CD14-positive monocyte (primary cell): ENCODE results near the gene NFATC1. TPM values are rescaled to one million over a fixed set of nuclear protein-coding genes. Genes with fewer than 3 reads are reported as not detected.

Experiments
- DNase-seq, 3 donors: peaks; one replicate each; pipeline ENCODE4 v3.0.0-alpha.2; 2011 to 2022
- H2AFZ ChIP-seq: 2 replicates; pipeline ENCODE4 v1.6.0; 2012; ENCODE audit warnings: mild to moderate bottlenecking, low read depth, low read length, inconsistent platforms; ENCODE audit not compliant: insufficient read depth, poor library complexity, severe bottlenecking
- H3K27ac ChIP-seq, 2 donors: 1 replicate in 1 of 2; 2 replicates in 1 of 2; pipeline ENCODE4 v1.5.1; 2012 to 2013; ENCODE audit warnings: low read length in 2 of 2, control low read depth in 1 of 2, inconsistent platforms in 1 of 2, low read depth in 1 of 2, mild to moderate bottlenecking in 1 of 2
- H3K27me3 ChIP-seq, 2 donors: one replicate each; pipeline versions ENCODE4 v1.6.0 to v1.6.1; 2011 to 2013; ENCODE audit warnings: low read length in 2 of 2; ENCODE audit not compliant: control insufficient read depth in 2 of 2, insufficient read depth in 2 of 2
- H3K36me3 ChIP-seq, 2 donors: replicated peaks in 1 of 2; 1 replicate in 1 of 2; 2 replicates in 1 of 2; pipeline versions ENCODE4 v1.5.1 to v1.6.1; 2012 to 2013; ENCODE audit warnings: low read length in 2 of 2, control low read depth in 1 of 2, inconsistent platforms in 1 of 2, mild to moderate bottlenecking in 1 of 2; ENCODE audit not compliant: insufficient read depth in 2 of 2, control insufficient read depth in 1 of 2
- H3K4me1 ChIP-seq, 2 donors: 1 replicate in 1 of 2; 2 replicates in 1 of 2; pipeline versions ENCODE4 v1.5.1 to v1.6.1; 2012 to 2013; ENCODE audit warnings: low read length in 2 of 2, control low read depth in 1 of 2, inconsistent platforms in 1 of 2, mild to moderate bottlenecking in 1 of 2, moderate library complexity in 1 of 2; ENCODE audit not compliant: insufficient read depth in 2 of 2, control insufficient read depth in 1 of 2
- H3K4me2 ChIP-seq: replicated peaks from 2 replicates; pipeline ENCODE3; 2012; ENCODE audit warnings: low read length, moderate library complexity, mild to moderate bottlenecking; ENCODE audit not compliant: poor library complexity, severe bottlenecking; ENCODE audit errors: extremely low read depth
- H3K4me3 ChIP-seq, 3 experiments: fragments of 200-600 bp in 1 of 3; sonication (generic) in 1 of 3; replicated peaks in 1 of 3; 1 replicate in 2 of 3; 2 replicates in 1 of 3; pipeline ENCODE4 v1.5.1; 2011 to 2013; ENCODE audit warnings: low read length in 3 of 3, mild to moderate bottlenecking in 3 of 3, control low read depth in 2 of 3, low read depth in 2 of 3, inconsistent platforms in 1 of 3, moderate library complexity in 1 of 3
- H3K79me2 ChIP-seq: 2 replicates; pipeline ENCODE4 v1.6.0; 2012; ENCODE audit warnings: mild to moderate bottlenecking, control low read depth, inconsistent platforms, low read length, moderate library complexity; ENCODE audit not compliant: insufficient read depth
- H3K9ac ChIP-seq: 2 replicates; pipeline ENCODE4 v1.6.0; 2017; ENCODE audit warnings: low read length, mild to moderate bottlenecking; ENCODE audit not compliant: insufficient read depth, poor library complexity, severe bottlenecking
- H3K9me3 ChIP-seq, 2 donors: replicated peaks in 1 of 2; 1 replicate in 1 of 2; 2 replicates in 1 of 2; pipeline versions ENCODE4 v1.5.1 to v1.6.1; 2012 to 2013; ENCODE audit warnings: low read length in 2 of 2, control low read depth in 1 of 2; ENCODE audit not compliant: control insufficient read depth in 1 of 2, insufficient read depth in 1 of 2
- H4K20me1 ChIP-seq: 2 replicates; pipeline ENCODE4 v1.6.0; 2012; ENCODE audit warnings: mild to moderate bottlenecking, low read length, control low read depth, moderate library complexity; ENCODE audit not compliant: insufficient read depth
- H3K27ac Mint-ChIP-seq, 7 donors: one replicate each; pipeline ENCODE4 v1.8.0; 2020; ENCODE audit warnings: mild to moderate bottlenecking in 7 of 7, mixed read lengths in 7 of 7, moderate library complexity in 6 of 7, inconsistent platforms in 2 of 7
- H3K27me3 Mint-ChIP-seq, 3 donors: one replicate each; pipeline ENCODE4 v1.8.0; 2021 to 2022; ENCODE audit warnings: low read depth in 3 of 3, mild to moderate bottlenecking in 3 of 3, mixed read lengths in 3 of 3, moderate library complexity in 3 of 3, inconsistent platforms in 1 of 3
- H3K36me3 Mint-ChIP-seq, 2 donors: one replicate each; pipeline ENCODE4 v1.8.0; 2020; ENCODE audit warnings: mixed read lengths in 2 of 2, inconsistent platforms in 1 of 2, mild to moderate bottlenecking in 1 of 2
- H3K4me1 Mint-ChIP-seq: one replicate; pipeline ENCODE4 v1.8.0; 2020; ENCODE audit warnings: mild to moderate bottlenecking, mixed read lengths
- H3K4me3 Mint-ChIP-seq, 2 donors: one replicate each; pipeline ENCODE4 v1.8.0; 2020; ENCODE audit warnings: mild to moderate bottlenecking in 2 of 2, mixed read lengths in 2 of 2, moderate library complexity in 1 of 2
- H3K9me3 Mint-ChIP-seq, 7 donors: one replicate each; pipeline ENCODE4 v1.8.0; 2020 to 2022; ENCODE audit warnings: mixed read lengths in 7 of 7, mild to moderate bottlenecking in 6 of 7, moderate library complexity in 6 of 7, inconsistent platforms in 2 of 7
- CTCF ChIP-seq: fragments of 200-600 bp; IDR thresholded peaks from one replicate; pipeline ENCODE4 v1.8.0; 2022; ENCODE audit warnings: antibody characterized with exemption, mild to moderate bottlenecking
- WGBS: methylation state at CpG from one replicate; pipeline ENCODE4 v1.1.5; 2013; ENCODE audit warnings: missing lambda C conversion rate; ENCODE audit not compliant: insufficient coverage; 5-methylcytosine and 5-hydroxymethylcytosine counted together
- intact Hi-C, 2 donors: fragments of 100-400 bp; cut with micrococcal nuclease; formaldehyde crosslinking; loops; one replicate each; pipeline versions ENCODE4 v1.15.0 to v1.15.1; 2023
- polyA plus RNA-seq, 3 donors: library from polyadenylated mRNA; depleted of rRNA in 1 of 3; unstranded in 2 of 3; stranded (reverse) in 1 of 3; fragments of 300-500 nt in 2 of 3; fragments of >200 nt in 1 of 3; fragmentation: Illumina TruSeq in 2 of 3; gene quantifications; 1 replicate in 2 of 3; 2 replicates in 1 of 3; pipeline ENCODE4 v1.2.3, GENCODE V29; 2012 to 2021

NFATC1 gene
- polyA plus RNA-seq, 3 donors = 7.8 to 10.7 (median 8.3) TPM

- H3K79me2 ChIP-seq = no peaks in the 10 kb centered on the region
- no peak for DNase-seq
- no peaks in the 10 kb centered on the region for H4K20me1 ChIP-seq
- no peak overlapping the region for H3K4me2 ChIP-seq
- H3K27me3 ChIP-seq = no peaks in the 10 kb centered on the region
- H3K27me3 Mint-ChIP-seq = peaks cover 0 to 2% (median 1%) of the 10 kb centered on the region in 3 donors
- no peak overlapping the region for H3K9ac ChIP-seq
- H3K4me1 ChIP-seq = no peaks in the 10 kb centered on the region
- H3K4me3 Mint-ChIP-seq = no peak overlapping the region
- no peak overlapping the region for H3K27ac Mint-ChIP-seq
- H3K4me1 Mint-ChIP-seq = no peaks in the 10 kb centered on the region
- 98% methylated on average over 41 of the region's 41 CpGs for WGBS
- peaks cover 27 to 60% of the 10 kb centered on the region in 2 donors for H3K36me3 Mint-ChIP-seq
- H3K27ac ChIP-seq = no peak overlapping the region
- H3K36me3 ChIP-seq = peaks cover 9 to 71% of the 10 kb centered on the region in 2 donors
- TF ChIP-seq CTCF = no peak
- intact Hi-C loops = no loop called here
- H3K4me3 ChIP-seq = no peak overlapping the region
- H3K9me3 ChIP-seq = peaks cover 74 to 84% of the 10 kb centered on the region in 2 donors
- peaks cover 47 to 80% (median 67%) of the 10 kb centered on the region in 7 donors for H3K9me3 Mint-ChIP-seq
- no peak overlapping the region for H2AFZ ChIP-seq
These were observed 98.1 kb downstream of the NFATC1 start for GRCh38 chr18:79493801-79494211.

GRCh38 chr18:79494936-79495335, 99.2 kb downstream of the NFATC1 start:
- Histone ChIP-seq H3K36me3 (peaks cover 7 to 60% of the 10 kb centered on the region in 2 donors), H2AFZ (no peak overlapping the region), H3K9me3 (peaks cover 82 to 84% of the 10 kb centered on the region in 2 donors), H3K27me3 (no peaks in the 10 kb centered on the region), H4K20me1 (no peaks in the 10 kb centered on the region), H3K27ac (no peak overlapping the region), H3K9ac (no peak overlapping the region), H3K4me2 (no peak overlapping the region), H3K4me3 (no peak overlapping the region), H3K79me2 (no peaks in the 10 kb centered on the region), H3K4me1 (no peaks in the 10 kb centered on the region)
- Mint-ChIP-seq H3K9me3 (peaks cover 57 to 80% (median 71%) of the 10 kb centered on the region in 7 donors), H3K4me3 (no peak overlapping the region), H3K27me3 (peaks cover 1 to 2% (median 1%) of the 10 kb centered on the region in 3 donors), H3K4me1 (no peaks in the 10 kb centered on the region), H3K27ac (no peak overlapping the region), H3K36me3 (peaks cover 25 to 51% of the 10 kb centered on the region in 2 donors)
- intact Hi-C loops = no loop called here
- no peak for DNase-seq
- 97% methylated on average over 16 of the region's 16 CpGs for WGBS
- no peak for TF ChIP-seq CTCF
